ENCODE measurements around the gene ICE1.

The ICE1 gene

GRCh38 chr5:5378531-5378930, 43.9 kb upstream of the ICE1 start:
- TF ChIP-seq, protein P1, sequence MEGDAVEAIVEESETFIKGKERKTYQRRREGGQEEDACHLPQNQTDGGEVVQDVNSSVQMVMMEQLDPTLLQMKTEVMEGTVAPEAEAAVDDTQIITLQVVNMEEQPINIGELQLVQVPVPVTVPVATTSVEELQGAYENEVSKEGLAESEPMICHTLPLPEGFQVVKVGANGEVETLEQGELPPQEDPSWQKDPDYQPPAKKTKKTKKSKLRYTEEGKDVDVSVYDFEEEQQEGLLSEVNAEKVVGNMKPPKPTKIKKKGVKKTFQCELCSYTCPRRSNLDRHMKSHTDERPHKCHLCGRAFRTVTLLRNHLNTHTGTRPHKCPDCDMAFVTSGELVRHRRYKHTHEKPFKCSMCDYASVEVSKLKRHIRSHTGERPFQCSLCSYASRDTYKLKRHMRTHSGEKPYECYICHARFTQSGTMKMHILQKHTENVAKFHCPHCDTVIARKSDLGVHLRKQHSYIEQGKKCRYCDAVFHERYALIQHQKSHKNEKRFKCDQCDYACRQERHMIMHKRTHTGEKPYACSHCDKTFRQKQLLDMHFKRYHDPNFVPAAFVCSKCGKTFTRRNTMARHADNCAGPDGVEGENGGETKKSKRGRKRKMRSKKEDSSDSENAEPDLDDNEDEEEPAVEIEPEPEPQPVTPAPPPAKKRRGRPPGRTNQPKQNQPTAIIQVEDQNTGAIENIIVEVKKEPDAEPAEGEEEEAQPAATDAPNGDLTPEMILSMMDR (IDR thresholded peaks at IDR 0.05; ENCODE audit: borderline replicate concordance, control extremely low read depth, extremely low read depth, insufficient read depth, missing control alignments): no peak
- DNase-seq (ENCODE audit: low spot score): no peak
- in situ Hi-C loops (cut with MboI; ENCODE audit: low sequenced_read_pairs, unreplicated experiment): no loop called here

DNA sequence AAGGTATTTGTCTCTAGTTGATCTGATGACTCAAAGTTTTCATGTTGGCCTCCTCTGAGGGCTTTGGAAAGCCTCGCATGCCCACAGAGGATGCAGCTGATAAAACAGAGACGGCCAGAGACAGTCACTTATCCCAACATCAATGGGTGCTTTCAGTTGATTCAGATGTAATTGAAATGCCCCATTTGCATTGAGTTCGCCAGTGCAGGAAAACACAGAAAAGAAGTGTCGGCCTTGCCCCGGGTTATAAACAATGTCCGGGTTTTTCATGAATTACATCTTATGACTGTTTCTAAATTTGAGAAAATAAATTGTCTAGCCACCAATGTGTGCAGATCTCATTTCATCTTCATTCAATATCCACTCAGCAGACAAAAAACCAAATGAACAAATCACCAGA, 42.2 kb upstream of the ICE1 start:
- in situ Hi-C loops (cut with MboI; ENCODE audit: low sequenced_read_pairs, unreplicated experiment): no loop called here
- DNase-seq (ENCODE audit: low spot score): no peak
- TF ChIP-seq, protein P1 (IDR thresholded peaks at IDR 0.05; ENCODE audit: borderline replicate concordance, control extremely low read depth, extremely low read depth, insufficient read depth, missing control alignments): no peak

DNA sequence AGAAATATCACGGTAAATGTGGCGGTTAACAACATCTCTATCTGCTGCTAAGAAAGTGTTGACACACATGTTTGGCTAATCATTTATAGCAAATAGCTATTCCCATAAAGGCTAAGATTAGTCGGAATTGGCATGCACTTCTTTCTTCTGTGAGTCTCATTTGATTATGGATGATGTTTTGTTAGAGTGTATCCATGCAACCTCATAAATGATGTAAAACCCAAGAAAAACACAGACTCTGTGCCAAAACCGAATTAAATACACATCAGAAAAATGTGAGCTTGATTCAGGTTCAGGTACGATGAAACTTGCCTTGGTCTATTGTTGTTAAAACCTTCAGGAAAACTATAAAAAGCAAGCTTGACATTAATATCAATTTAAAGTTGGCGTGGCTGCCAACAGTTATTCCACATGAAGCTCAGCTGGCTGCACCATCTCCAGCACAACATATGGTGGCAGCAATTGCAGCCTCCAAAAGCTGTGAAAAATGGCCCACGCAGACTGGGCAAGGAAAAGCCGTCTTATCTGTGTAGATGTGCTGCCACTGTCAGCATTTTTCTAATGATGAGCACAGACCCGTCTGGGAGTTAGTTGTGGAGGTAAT, 41.1 kb upstream of the ICE1 start:
- TF ChIP-seq, protein P1 (IDR thresholded peaks at IDR 0.05; ENCODE audit: borderline replicate concordance, control extremely low read depth, extremely low read depth, insufficient read depth, missing control alignments): no peak
- in situ Hi-C loops (cut with MboI; ENCODE audit: low sequenced_read_pairs, unreplicated experiment): no loop called here
- no peak for DNase-seq (ENCODE audit: low spot score)

DNA sequence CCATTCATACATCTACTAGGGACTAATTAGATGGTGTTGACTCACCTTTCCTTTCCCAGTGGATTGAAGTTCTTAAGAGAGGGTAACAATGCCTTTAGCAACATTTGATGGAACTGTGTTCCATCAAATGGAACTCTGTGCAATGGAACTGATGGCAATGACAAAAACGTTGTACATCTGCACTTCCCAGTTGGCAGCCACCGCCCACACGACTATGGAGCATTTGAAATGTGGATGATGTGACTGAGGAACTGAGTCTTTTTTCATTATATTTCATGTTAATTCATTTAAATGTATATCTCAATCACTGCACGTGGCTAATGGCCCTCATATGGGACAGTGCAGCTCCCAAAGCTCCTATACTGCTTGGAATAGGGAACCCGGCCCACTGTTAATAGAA, 39.0 kb upstream of the ICE1 start:
- TF ChIP-seq, protein P1 (IDR thresholded peaks at IDR 0.05; ENCODE audit: borderline replicate concordance, control extremely low read depth, extremely low read depth, insufficient read depth, missing control alignments): no peak
- in situ Hi-C loops (cut with MboI; ENCODE audit: low sequenced_read_pairs, unreplicated experiment): no loop called here
- no peak for DNase-seq (ENCODE audit: low spot score)

GRCh38 chr5:5384660-5385330, 37.7 kb upstream of the ICE1 start:
- no peak for DNase-seq (ENCODE audit: low spot score)
- TF ChIP-seq, protein P1 (IDR thresholded peaks at IDR 0.05; ENCODE audit: borderline replicate concordance, control extremely low read depth, extremely low read depth, insufficient read depth, missing control alignments): no peak
- in situ Hi-C loops (cut with MboI; ENCODE audit: low sequenced_read_pairs, unreplicated experiment): no loop called here

GRCh38 chr5:5385331-5385662, 37.2 kb upstream of the ICE1 start:
- TF ChIP-seq, protein P1 (IDR thresholded peaks at IDR 0.05; ENCODE audit: borderline replicate concordance, control extremely low read depth, extremely low read depth, insufficient read depth, missing control alignments): no peak
- in situ Hi-C loops (cut with MboI; ENCODE audit: low sequenced_read_pairs, unreplicated experiment): no loop called here
- no peak for DNase-seq (ENCODE audit: low spot score)
